GM21423 (cell line): ENCODE data around the gene DPY19L3.
"Not testable (repeated sequence)": the region's sequence is repeated elsewhere in the genome, so short reads cannot be mapped to it uniquely, and the experiment has no call there.

Experiments used
- ATAC-seq: cut with Tn5 transposase; IDR thresholded peaks from one replicate; pipeline ENCODE4 v1.9.1; 2021; ENCODE audit warnings: mild to moderate bottlenecking, moderate library complexity; ENCODE audit not compliant: unreplicated experiment

The DPY19L3 gene

GRCh38 chr19:32388393-32388855 is 17.1 kb upstream of the DPY19L3 start:
- no peak for ATAC-seq

GRCh38 chr19:32392901-32393300 is 12.7 kb upstream of the DPY19L3 start:
- no peak for ATAC-seq

- ATAC-seq = no peak
Measured at GRCh38 chr19:32396046-32396652, 9.4 kb upstream of the DPY19L3 start.

- ATAC-seq = no peak
Measured at GRCh38 chr19:32397671-32398101, 7.9 kb upstream of the DPY19L3 start.

GRCh38 chr19:32401992-32402391 is 3.6 kb upstream of the DPY19L3 start:
- no peak for ATAC-seq

- no peak for ATAC-seq
Measured at GRCh38 chr19:32403291-32403995, 2.1 kb upstream of the DPY19L3 start.

GRCh38 chr19:32404213-32404932 is 1.2 kb upstream of the DPY19L3 start:
- ATAC-seq = no peak

- ATAC-seq = peak; percentile 6
Measured at GRCh38 chr19:32404933-32405430, 588 bp upstream of the DPY19L3 start.

- no peak for ATAC-seq
Measured at GRCh38 chr19:32406161-32407003, 812 bp downstream of the DPY19L3 start.

GRCh38 chr19:32407004-32407992 is 1.7 kb downstream of the DPY19L3 start:
- no peak for ATAC-seq

GRCh38 chr19:32415246-32415645 is 9.7 kb downstream of the DPY19L3 start:
- ATAC-seq = no peak

- no peak for ATAC-seq
Measured at GRCh38 chr19:32415669-32416068, 10.1 kb downstream of the DPY19L3 start.

GRCh38 chr19:32416749-32417456 is 11.3 kb downstream of the DPY19L3 start:
- no peak for ATAC-seq

- no peak for ATAC-seq
Measured at GRCh38 chr19:32418155-32418554, 12.6 kb downstream of the DPY19L3 start.

- ATAC-seq = no peak
Measured at GRCh38 chr19:32421589-32422361, 16.2 kb downstream of the DPY19L3 start.

GRCh38 chr19:32422435-32422834 is 16.9 kb downstream of the DPY19L3 start:
- ATAC-seq = no peak

- ATAC-seq = not testable (repeated sequence)
Measured at GRCh38 chr19:32423944-32424343, 18.4 kb downstream of the DPY19L3 start.

- no peak for ATAC-seq
Measured at GRCh38 chr19:32427536-32427935, 22.0 kb downstream of the DPY19L3 start.
